Mesendoderm (in vitro differentiated cells): ENCODE measurements around the gene KIT.

Source experiments
- DNase-seq: peaks from one replicate; pipeline ENCODE4 v3.0.0; 2013
- H2AK5ac ChIP-seq: 2 replicates; pipeline ENCODE4 v1.6.1; 2013; ENCODE audit warnings: low read length, inconsistent platforms
- H2BK120ac ChIP-seq: 2 replicates; pipeline ENCODE4 v1.6.1; 2013; ENCODE audit warnings: low read depth, mild to moderate bottlenecking, low read length, moderate library complexity, mixed read lengths
- H2BK15ac ChIP-seq: replicated peaks from 2 replicates; pipeline ENCODE4 v1.6.1; 2013; ENCODE audit warnings: low read depth, mild to moderate bottlenecking, moderate library complexity
- H2BK5ac ChIP-seq: 2 replicates; pipeline ENCODE4 v1.6.1; 2013; ENCODE audit warnings: low read length, inconsistent platforms
- H3K18ac ChIP-seq: 2 replicates; pipeline ENCODE4 v1.6.1; 2013; ENCODE audit warnings: mild to moderate bottlenecking, low read length, mixed read lengths
- H3K23ac ChIP-seq: one replicate; pipeline ENCODE4 v1.6.1; 2013; ENCODE audit warnings: low read length
- H3K27ac ChIP-seq: 2 replicates; pipeline ENCODE4 v1.5.1; 2013; ENCODE audit warnings: low read depth, mild to moderate bottlenecking, inconsistent platforms, low read length, moderate library complexity
- H3K27me3 ChIP-seq: 2 replicates; pipeline ENCODE4 v1.6.1; 2013; ENCODE audit warnings: low read length, control low read depth, mild to moderate bottlenecking, inconsistent platforms; ENCODE audit not compliant: insufficient read depth, poor library complexity
- H3K36me3 ChIP-seq: 2 replicates; pipeline ENCODE4 v1.6.1; 2013; ENCODE audit warnings: low read length, inconsistent platforms; ENCODE audit not compliant: control insufficient read depth, insufficient read depth
- H3K4ac ChIP-seq: one replicate; pipeline ENCODE4 v1.6.1; 2013; ENCODE audit warnings: low read depth, mild to moderate bottlenecking, low read length, moderate library complexity
- H3K4me1 ChIP-seq: 2 replicates; pipeline ENCODE4 v1.6.1; 2013; ENCODE audit warnings: low read depth, low read length, inconsistent platforms; ENCODE audit not compliant: control insufficient read depth
- H3K4me2 ChIP-seq: 2 replicates; pipeline ENCODE4 v1.6.1; 2013; ENCODE audit warnings: low read length
- H3K4me3 ChIP-seq: 2 replicates; pipeline ENCODE4 v1.5.1; 2013; ENCODE audit warnings: mild to moderate bottlenecking, low read length
- H3K56ac ChIP-seq: one replicate; pipeline ENCODE4 v1.6.1; 2013; ENCODE audit warnings: low read length
- H3K79me1 ChIP-seq: 2 replicates; pipeline ENCODE4 v1.6.1; 2013; ENCODE audit warnings: low read length, inconsistent platforms
- H3K79me2 ChIP-seq: 2 replicates; pipeline ENCODE4 v1.6.1; 2013; ENCODE audit warnings: mild to moderate bottlenecking, low read length; ENCODE audit not compliant: control insufficient read depth, insufficient read depth
- H3K9ac ChIP-seq: 2 replicates; pipeline ENCODE4 v1.6.1; 2013; ENCODE audit warnings: low read length, inconsistent platforms
- H4K5ac ChIP-seq: one replicate; pipeline ENCODE4 v1.6.1; 2013; ENCODE audit warnings: low read length
- H4K8ac ChIP-seq: one replicate; pipeline ENCODE4 v1.6.1; 2013; ENCODE audit warnings: low read depth, mild to moderate bottlenecking, control low read depth, low read length, moderate library complexity
- WGBS: extraction: QIAGEN DNeasy Blood & Tissue Kit; methylation state at CpG from one replicate; pipeline ENCODE4 v1.1.7; 2013; ENCODE audit warnings: low lambda C conversion rate, missing lambda C conversion rate; ENCODE audit not compliant: insufficient coverage; ENCODE audit errors: extremely low coverage; 5-methylcytosine and 5-hydroxymethylcytosine counted together

KIT gene

GRCh38 chr4:54661686-54662085 lies 3.9 kb downstream of the KIT start:
- Histone ChIP-seq H3K56ac (no peak overlapping the region), H3K23ac (no peak overlapping the region), H3K4me1 (peaks cover 2% of the 10 kb centered on the region), H3K4me2 (no peak overlapping the region), H3K36me3 (no peaks in the 10 kb centered on the region), H3K27ac (no peak overlapping the region), H4K5ac (no peak overlapping the region), H2BK15ac (no peak overlapping the region), H4K8ac (no peak overlapping the region), H3K4me3 (no peak overlapping the region), H3K18ac (no peak overlapping the region), H2BK120ac (no peak overlapping the region), H3K79me2 (peaks cover 2% of the 10 kb centered on the region), H3K27me3 (peaks cover 12% of the 10 kb centered on the region), H2AK5ac (no peak overlapping the region), H3K4ac (no peak overlapping the region), H3K9ac (no peak overlapping the region), H2BK5ac (no peak overlapping the region), H3K79me1 (no peaks in the 10 kb centered on the region)
- WGBS = no CpG with 5 or more reads among the region's 4 CpGs
- no peak for DNase-seq

- peaks cover 2% of the 10 kb centered on the region for H3K4me1 ChIP-seq
- H3K4me2 ChIP-seq = no peak overlapping the region
- no CpG with 5 or more reads among the region's 3 CpGs for WGBS
- H3K79me2 ChIP-seq = peaks cover 2% of the 10 kb centered on the region
- DNase-seq = no peak
- no peaks in the 10 kb centered on the region for H3K36me3 ChIP-seq
- no peak overlapping the region for H2BK15ac ChIP-seq
- no peak overlapping the region for H2BK5ac ChIP-seq
- no peak overlapping the region for H3K9ac ChIP-seq
- no peak overlapping the region for H3K4me3 ChIP-seq
- no peak overlapping the region for H3K4ac ChIP-seq
- H3K56ac ChIP-seq = no peak overlapping the region
- H2AK5ac ChIP-seq = no peak overlapping the region
- no peaks in the 10 kb centered on the region for H3K79me1 ChIP-seq
- H3K27me3 ChIP-seq = peaks cover 10% of the 10 kb centered on the region
- no peak overlapping the region for H3K18ac ChIP-seq
- no peak overlapping the region for H2BK120ac ChIP-seq
- H4K5ac ChIP-seq = no peak overlapping the region
- no peak overlapping the region for H4K8ac ChIP-seq
- H3K27ac ChIP-seq = no peak overlapping the region
- H3K23ac ChIP-seq = no peak overlapping the region
These were observed 4.4 kb downstream of the KIT start for GRCh38 chr4:54662123-54662522.

- Histone ChIP-seq H3K27ac (no peak overlapping the region), H3K9ac (no peak overlapping the region), H2AK5ac (no peak overlapping the region), H3K79me2 (peaks cover 2% of the 10 kb centered on the region), H2BK15ac (no peak overlapping the region), H3K36me3 (no peaks in the 10 kb centered on the region), H3K56ac (no peak overlapping the region), H2BK120ac (no peak overlapping the region), H4K8ac (no peak overlapping the region), H3K23ac (no peak overlapping the region), H3K4me1 (peaks cover 4% of the 10 kb centered on the region), H2BK5ac (no peak overlapping the region), H3K4ac (no peak overlapping the region), H3K27me3 (peaks cover 8% of the 10 kb centered on the region), H3K4me3 (no peak overlapping the region), H3K4me2 (no peak overlapping the region), H4K5ac (no peak overlapping the region), H3K79me1 (no peaks in the 10 kb centered on the region), H3K18ac (no peak overlapping the region)
- 100% methylated on average over 2 of the region's 6 CpGs for WGBS
- no peak for DNase-seq
These were observed 5.3 kb downstream of the KIT start for GRCh38 chr4:54662901-54663585.

- Histone ChIP-seq H3K27ac (no peak overlapping the region), H4K8ac (no peak overlapping the region), H3K23ac (no peak overlapping the region), H3K4me2 (no peak overlapping the region), H3K56ac (no peak overlapping the region), H3K4ac (no peak overlapping the region), H3K36me3 (no peaks in the 10 kb centered on the region), H3K4me1 (peaks cover 6% of the 10 kb centered on the region), H4K5ac (no peak overlapping the region), H3K4me3 (no peak overlapping the region), H2BK120ac (no peak overlapping the region), H2AK5ac (no peak overlapping the region), H3K27me3 (peaks cover 8% of the 10 kb centered on the region), H3K79me1 (no peaks in the 10 kb centered on the region), H2BK5ac (no peak overlapping the region), H2BK15ac (no peak overlapping the region), H3K79me2 (peaks cover 2% of the 10 kb centered on the region), H3K18ac (no peak overlapping the region), H3K9ac (no peak overlapping the region)
- no peak for DNase-seq
- no CpG with 5 or more reads among the region's 6 CpGs for WGBS
These were observed 6.6 kb downstream of the KIT start for GRCh38 chr4:54664400-54664799.

- peaks cover 9% of the 10 kb centered on the region for H3K4me1 ChIP-seq
- H3K27ac ChIP-seq = peak overlapping the region; percentile 83
- H3K79me1 ChIP-seq = no peaks in the 10 kb centered on the region
- H3K36me3 ChIP-seq = no peaks in the 10 kb centered on the region
- no peak overlapping the region for H3K4me3 ChIP-seq
- H3K79me2 ChIP-seq = no peaks in the 10 kb centered on the region
- H3K9ac ChIP-seq = no peak overlapping the region
- no peak overlapping the region for H3K23ac ChIP-seq
- no peak overlapping the region for H2BK5ac ChIP-seq
- no peak overlapping the region for H2AK5ac ChIP-seq
- no peaks in the 10 kb centered on the region for H3K27me3 ChIP-seq
- no CpG with 5 or more reads among the region's 6 CpGs for WGBS
- peak overlapping the region; percentile 57 for H2BK15ac ChIP-seq
- no peak overlapping the region for H3K4me2 ChIP-seq
- no peak overlapping the region for H3K4ac ChIP-seq
- H3K18ac ChIP-seq = peak overlapping the region; percentile 75
- no peak overlapping the region for H4K8ac ChIP-seq
- H3K56ac ChIP-seq = peak overlapping the region; percentile 18
- no peak overlapping the region for H4K5ac ChIP-seq
- no peak overlapping the region for H2BK120ac ChIP-seq
- peak; percentile 84 for DNase-seq
These were observed 10.4 kb downstream of the KIT start for GRCh38 chr4:54668014-54668611.
